Activated B cell treated with CpG ODN at 0.5 μM for 24 hours (primary cell): ENCODE data around the gene FARS2. TPM values are rescaled to one million over a fixed set of nuclear protein-coding genes. Genes with fewer than 3 reads are reported as not detected.

Source experiments
- ATAC-seq: fragments of 200-7000 bp; cut with Tn5 transposase; one replicate; pipeline ENCODE4 v1.10.0; 2021; ENCODE audit warnings: low read depth, mild to moderate bottlenecking, moderate library complexity
- CTCF ChIA-PET: fragments of 350-600 bp; sonication (Branson Sonifier 250); formaldehyde crosslinking; loops from one replicate; lab custom pipeline; 2021; ENCODE audit warnings: antibody characterized with exemption; lab: Charles Lee
- POLR2A ChIA-PET: fragments of 350-600 bp; sonication (Branson Sonifier 250); formaldehyde crosslinking; loops from one replicate; lab custom pipeline; 2021; ENCODE audit warnings: antibody characterized with exemption; lab: Charles Lee
- DNase-seq: peaks from one replicate; pipeline ENCODE4 v3.0.0; 2022
- H3K27ac Mint-ChIP-seq: one replicate; pipeline ENCODE4 v1.8.0; 2020; ENCODE audit warnings: mixed read lengths
- H3K27me3 Mint-ChIP-seq: one replicate; pipeline ENCODE4 v1.8.0; 2021; ENCODE audit warnings: mixed read lengths
- H3K36me3 Mint-ChIP-seq: one replicate; pipeline ENCODE4 v1.8.0; 2021; ENCODE audit warnings: low read depth, mixed read lengths
- H3K4me1 Mint-ChIP-seq: one replicate; pipeline ENCODE4 v1.8.0; 2021; ENCODE audit warnings: mixed read lengths
- H3K4me3 Mint-ChIP-seq: one replicate; pipeline ENCODE4 v1.8.0; 2020; ENCODE audit warnings: mild to moderate bottlenecking, mixed read lengths
- H3K9me3 Mint-ChIP-seq: one replicate; pipeline ENCODE4 v1.8.0; 2020; ENCODE audit warnings: mixed read lengths
- intact Hi-C: fragments of 100-400 bp; cut with micrococcal nuclease; formaldehyde crosslinking; loops from one replicate; pipeline ENCODE4 v1.15.1; 2024
- total RNA-seq: library from RNA; stranded (reverse); gene quantifications from 2 replicates; pipeline ENCODE4 v1.2.3, GENCODE V29; 2022
- TF ChIP-seq, protein P1 (sequence below): fragments of 200-600 bp; IDR thresholded peaks from one replicate; pipeline ENCODE4 v1.8.0; 2022; ENCODE audit warnings: antibody characterized with exemption, mild to moderate bottlenecking

The FARS2 gene
- total RNA-seq, 1 donor from 2014 or later, result 32.7 TPM

DNA sequence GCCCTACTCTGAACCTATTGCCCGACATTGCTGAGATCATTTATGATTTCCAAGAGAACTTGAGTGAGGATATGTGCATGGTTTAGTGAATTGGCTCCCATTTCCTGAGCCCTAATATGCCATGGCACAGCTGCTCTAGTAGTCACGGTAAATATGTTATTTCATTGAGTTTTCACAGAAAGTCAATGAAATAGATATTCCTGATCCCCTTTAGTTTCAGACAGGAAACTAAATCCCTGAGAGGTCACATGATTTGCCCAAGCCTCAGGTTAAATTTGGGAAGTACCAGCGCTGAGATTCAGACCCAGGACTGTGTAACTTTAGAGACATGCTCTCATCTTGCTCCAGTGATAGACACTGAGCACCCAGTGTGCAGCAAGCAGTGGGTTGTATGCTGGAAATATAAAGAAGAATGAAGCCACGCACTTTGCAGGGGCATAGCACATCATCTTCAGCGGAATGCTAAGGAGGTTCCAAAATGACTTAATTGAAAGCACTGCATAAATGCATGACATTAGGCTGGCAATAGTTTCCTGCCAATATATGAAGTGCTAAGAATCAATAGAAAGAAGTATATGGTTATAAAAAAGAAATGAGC lies 70.6 kb downstream of the FARS2 start:
- no peaks in the 10 kb centered on the region for H3K9me3 Mint-ChIP-seq
- POLR2A ChIA-PET, result no interaction called here
- TF ChIP-seq, protein P1, sequence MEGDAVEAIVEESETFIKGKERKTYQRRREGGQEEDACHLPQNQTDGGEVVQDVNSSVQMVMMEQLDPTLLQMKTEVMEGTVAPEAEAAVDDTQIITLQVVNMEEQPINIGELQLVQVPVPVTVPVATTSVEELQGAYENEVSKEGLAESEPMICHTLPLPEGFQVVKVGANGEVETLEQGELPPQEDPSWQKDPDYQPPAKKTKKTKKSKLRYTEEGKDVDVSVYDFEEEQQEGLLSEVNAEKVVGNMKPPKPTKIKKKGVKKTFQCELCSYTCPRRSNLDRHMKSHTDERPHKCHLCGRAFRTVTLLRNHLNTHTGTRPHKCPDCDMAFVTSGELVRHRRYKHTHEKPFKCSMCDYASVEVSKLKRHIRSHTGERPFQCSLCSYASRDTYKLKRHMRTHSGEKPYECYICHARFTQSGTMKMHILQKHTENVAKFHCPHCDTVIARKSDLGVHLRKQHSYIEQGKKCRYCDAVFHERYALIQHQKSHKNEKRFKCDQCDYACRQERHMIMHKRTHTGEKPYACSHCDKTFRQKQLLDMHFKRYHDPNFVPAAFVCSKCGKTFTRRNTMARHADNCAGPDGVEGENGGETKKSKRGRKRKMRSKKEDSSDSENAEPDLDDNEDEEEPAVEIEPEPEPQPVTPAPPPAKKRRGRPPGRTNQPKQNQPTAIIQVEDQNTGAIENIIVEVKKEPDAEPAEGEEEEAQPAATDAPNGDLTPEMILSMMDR, result no peak
- intact Hi-C loops, result no loop called here
- ATAC-seq (no peak), DNase-seq (no peak)
- H3K36me3 Mint-ChIP-seq, result no peaks in the 10 kb centered on the region
- no peak overlapping the region for H3K27ac Mint-ChIP-seq
- CTCF ChIA-PET, result interaction anchor here (1.2 kb wide), 1 partner anchor 188 kb away, joined by 3 read pairs; no protein-coding TSS in a partner anchor
- H3K27me3 Mint-ChIP-seq, result no peaks in the 10 kb centered on the region
- no peak overlapping the region for H3K4me3 Mint-ChIP-seq
- H3K4me1 Mint-ChIP-seq, result peaks cover 19% of the 10 kb centered on the region

DNA sequence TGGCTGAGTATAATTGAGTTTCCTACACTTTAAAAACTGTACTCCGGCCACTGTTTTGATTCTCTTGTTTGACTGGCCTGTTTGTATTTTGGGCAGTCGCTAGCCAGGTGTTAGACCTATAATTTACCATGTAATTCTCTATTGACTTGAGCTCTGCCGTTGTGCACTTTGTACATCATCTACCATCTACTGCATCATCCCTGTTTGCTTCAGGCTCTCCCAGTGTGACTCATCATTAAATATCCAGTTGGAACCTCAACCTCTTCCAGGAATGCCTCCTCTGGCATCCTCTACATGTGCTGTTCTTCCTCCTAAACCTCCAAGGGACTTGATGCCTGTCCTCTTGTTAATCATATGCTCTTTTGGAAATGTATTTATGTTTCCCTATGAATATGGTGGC lies 72.3 kb downstream of the FARS2 start:
- Mint-ChIP-seq H3K4me1 (peaks cover 31% of the 10 kb centered on the region), H3K9me3 (no peaks in the 10 kb centered on the region), H3K27me3 (no peaks in the 10 kb centered on the region), H3K27ac (peak overlapping the region; percentile 22), H3K36me3 (no peaks in the 10 kb centered on the region), H3K4me3 (no peak overlapping the region)
- CTCF ChIA-PET, result interaction anchor here (1.4 kb wide), 1 partner anchor 31 kb away, joined by 3 read pairs; no protein-coding TSS in a partner anchor
- no peak for ATAC-seq
- POLR2A ChIA-PET, result no interaction called here
- no peak for DNase-seq
- intact Hi-C loops, result no loop called here
- TF ChIP-seq, protein P1, result no peak

DNA sequence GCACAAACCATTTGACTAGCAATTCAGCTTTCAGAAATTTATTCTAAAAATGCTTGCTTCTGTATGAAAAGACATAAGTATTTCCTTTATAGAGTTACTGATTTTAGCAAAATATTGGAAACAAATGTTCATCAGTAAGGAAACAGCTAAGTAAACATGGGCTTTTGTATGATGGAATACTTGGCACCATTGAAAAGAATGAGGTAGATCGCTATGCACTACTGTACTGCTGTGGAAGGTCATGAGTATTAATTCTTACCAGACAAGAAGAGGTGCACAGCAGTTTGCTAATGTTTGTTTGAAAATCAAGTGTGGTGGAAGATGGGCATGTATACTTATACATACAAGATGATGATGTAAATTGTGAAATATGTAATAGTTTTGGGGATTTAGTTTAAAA lies 73.0 kb downstream of the FARS2 start:
- Mint-ChIP-seq H3K27me3 (no peaks in the 10 kb centered on the region), H3K36me3 (no peaks in the 10 kb centered on the region)

DNA sequence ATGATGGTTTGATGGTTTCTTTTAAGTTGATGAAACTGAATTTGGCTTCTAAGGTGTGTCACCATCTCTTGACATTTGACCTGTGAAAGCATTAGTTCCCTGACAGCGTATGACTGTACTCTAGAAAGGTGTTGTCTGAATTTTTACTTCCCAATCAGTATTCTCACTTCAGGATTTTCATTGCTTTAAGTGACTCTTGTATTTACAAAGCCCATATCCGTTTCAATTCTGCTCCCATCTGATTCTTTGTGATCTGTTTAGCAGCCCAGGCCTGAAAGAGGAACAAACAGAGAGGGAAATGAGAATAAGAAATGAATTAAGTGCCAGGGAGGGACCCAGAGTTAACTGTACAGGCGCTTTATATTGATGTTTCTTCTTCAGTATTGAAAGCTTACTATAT lies 73.7 kb downstream of the FARS2 start:
- ATAC-seq (peak; percentile 84), DNase-seq (no peak)
- intact Hi-C loops, result no loop called here

More for the DNA sequence above, 73.0 kb downstream of the FARS2 start:
- Mint-ChIP-seq H3K9me3 (no peaks in the 10 kb centered on the region), H3K27ac (no peak overlapping the region), H3K4me1 (peaks cover 33% of the 10 kb centered on the region), H3K4me3 (no peak overlapping the region)
- DNase-seq, result no peak
- POLR2A ChIA-PET, result no interaction called here
- TF ChIP-seq, protein P1, result no peak
- intact Hi-C loops, result no loop called here
- CTCF ChIA-PET, result interaction anchor here (1.4 kb wide), 1 partner anchor 32 kb away, joined by 3 read pairs; no protein-coding TSS in a partner anchor
- ATAC-seq, result no peak

DNA sequence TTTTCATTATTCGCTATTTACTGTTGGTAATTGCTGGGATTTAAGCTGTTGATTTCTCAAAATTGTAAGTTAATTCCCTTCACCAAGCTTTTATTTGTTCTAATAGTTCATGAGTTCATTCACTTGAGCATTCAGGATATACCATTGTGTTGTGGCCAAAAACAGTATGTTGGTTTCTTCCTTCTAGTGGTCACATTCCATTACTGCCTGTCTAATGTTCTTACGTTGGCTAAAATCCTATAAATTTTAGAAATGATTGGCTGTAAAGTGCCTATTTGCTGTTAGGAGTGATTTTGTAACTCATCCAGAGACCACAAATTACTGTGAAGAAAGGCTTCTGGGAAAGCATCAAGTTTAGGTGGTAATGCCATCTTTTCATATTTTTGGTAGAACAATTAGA lies 76.3 kb downstream of the FARS2 start:
- CTCF ChIA-PET, result no interaction called here
- ATAC-seq (no peak), DNase-seq (no peak)
- intact Hi-C loops, result no loop called here
- no peaks in the 10 kb centered on the region for H3K9me3 Mint-ChIP-seq
- H3K36me3 Mint-ChIP-seq, result no peaks in the 10 kb centered on the region
- H3K4me1 Mint-ChIP-seq, result peaks cover 44% of the 10 kb centered on the region
- H3K27ac Mint-ChIP-seq, result no peak overlapping the region
- POLR2A ChIA-PET, result no interaction called here
- TF ChIP-seq, protein P1, result no peak
- no peaks in the 10 kb centered on the region for H3K27me3 Mint-ChIP-seq
- H3K4me3 Mint-ChIP-seq, result no peak overlapping the region

More for the DNA sequence above, 73.7 kb downstream of the FARS2 start:
- ChIA-PET POLR2A (no interaction called here), CTCF (interaction anchor here (1.4 kb wide), 1 partner anchor 32 kb away, joined by 3 read pairs; no protein-coding TSS in a partner anchor)
- Mint-ChIP-seq H3K4me3 (no peak overlapping the region), H3K27ac (peak overlapping the region; percentile 50), H3K27me3 (no peaks in the 10 kb centered on the region), H3K9me3 (no peaks in the 10 kb centered on the region), H3K36me3 (no peaks in the 10 kb centered on the region), H3K4me1 (peaks cover 38% of the 10 kb centered on the region)
- TF ChIP-seq, protein P1, result no peak
